C4-2B (cell line): ENCODE measurements around the gene LPXN.

Experiments used
- H3K27ac ChIP-seq: fragments of 450-650 bp; 2 replicates; pipeline ENCODE4 v1.5.1; 2017
- CTCF ChIP-seq: fragments of 450-650 bp; conservative IDR thresholded peaks from 2 replicates; pipeline ENCODE4 v1.5.1; 2017; ENCODE audit warnings: mild to moderate bottlenecking
- ZFX ChIP-seq: fragments of 450-650 bp; IDR thresholded peaks from 2 replicates; pipeline ENCODE4 v1.6.1; 2017

Gene LPXN

DNA sequence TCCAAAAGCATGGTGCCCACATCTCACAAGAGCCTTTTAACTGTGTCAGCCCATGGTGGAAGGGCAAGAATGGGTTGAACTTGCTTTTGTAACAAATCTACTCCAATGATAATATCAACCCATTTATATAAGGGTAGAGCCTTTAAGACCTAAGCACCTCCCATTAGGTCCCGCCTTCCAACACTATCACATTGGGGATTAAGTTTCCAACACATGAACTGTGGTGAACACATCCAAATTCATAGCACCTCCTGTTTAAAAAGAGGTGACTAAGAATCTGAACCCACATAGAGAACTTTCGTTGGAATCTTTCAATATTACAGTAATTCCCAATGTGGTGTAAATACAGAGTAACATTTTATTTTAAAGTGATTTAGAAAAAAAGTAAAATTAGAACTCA, 37.6 kb upstream of the LPXN start:
- TF ChIP-seq ZFX = no peak
- TF ChIP-seq CTCF = no peak
- no peak overlapping the region for H3K27ac ChIP-seq

DNA sequence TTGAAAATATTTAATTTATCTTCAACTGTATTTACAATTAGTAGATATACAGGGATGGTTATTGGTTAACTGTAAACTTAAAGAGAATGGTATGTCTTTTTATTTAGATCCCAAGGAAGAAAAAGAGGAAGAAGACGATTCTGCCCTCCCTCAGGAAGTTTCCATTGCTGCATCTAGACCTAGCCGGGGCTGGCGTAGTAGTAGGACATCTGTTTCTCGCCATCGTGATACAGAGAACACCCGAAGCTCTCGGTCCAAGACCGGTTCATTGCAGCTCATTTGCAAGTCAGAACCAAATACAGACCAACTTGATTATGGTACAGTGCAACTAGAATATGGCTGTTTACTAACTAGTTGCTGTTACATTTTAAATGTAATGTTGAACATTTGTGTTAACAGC, 34.1 kb upstream of the LPXN start:
- H3K27ac ChIP-seq = no peak overlapping the region

GRCh38 chr11:58608331-58608730, 32.7 kb upstream of the LPXN start:
- TF ChIP-seq CTCF (no peak), ZFX (no peak)
- no peak overlapping the region for H3K27ac ChIP-seq

More for the DNA sequence above, 34.1 kb upstream of the LPXN start:
- no peak for TF ChIP-seq CTCF
- no peak for TF ChIP-seq ZFX

DNA sequence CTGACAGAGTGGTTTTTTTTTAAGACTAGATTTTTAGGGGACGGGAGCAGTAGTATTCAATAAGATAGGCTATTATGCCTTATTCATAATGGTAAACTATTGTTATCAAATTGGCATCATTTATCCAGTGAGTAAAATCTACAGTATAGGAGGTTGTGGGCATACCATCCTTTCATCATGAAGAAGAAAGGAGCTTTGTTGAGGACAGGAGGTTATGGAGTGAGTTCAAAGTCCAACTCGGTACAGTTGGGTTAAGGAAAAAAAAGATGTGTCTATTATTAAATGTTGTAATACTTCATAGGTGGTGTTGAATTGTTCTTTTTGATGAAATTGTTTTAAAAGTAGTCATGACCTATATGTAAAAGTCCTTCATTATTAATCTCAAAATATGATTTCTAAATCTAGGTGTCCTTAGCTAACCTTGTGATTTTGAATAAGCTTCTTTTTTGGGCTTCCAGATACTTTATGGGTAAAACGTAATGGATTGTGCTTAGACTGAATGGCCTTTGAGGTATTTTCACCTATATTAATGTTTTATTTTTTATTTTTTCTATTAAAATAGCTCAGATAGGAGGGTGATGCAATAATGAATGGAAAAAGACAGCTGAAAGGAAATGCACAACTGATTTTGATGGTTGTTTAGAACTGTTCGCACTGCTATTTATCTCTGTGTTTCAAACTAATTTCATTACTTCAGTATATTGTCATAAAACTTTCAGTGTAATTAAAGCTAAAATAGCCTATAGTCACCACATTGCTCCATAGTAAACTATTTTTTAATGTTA, 31.5 kb upstream of the LPXN start:
- no peak for TF ChIP-seq CTCF
- no peak for TF ChIP-seq ZFX
- H3K27ac ChIP-seq = no peak overlapping the region

DNA sequence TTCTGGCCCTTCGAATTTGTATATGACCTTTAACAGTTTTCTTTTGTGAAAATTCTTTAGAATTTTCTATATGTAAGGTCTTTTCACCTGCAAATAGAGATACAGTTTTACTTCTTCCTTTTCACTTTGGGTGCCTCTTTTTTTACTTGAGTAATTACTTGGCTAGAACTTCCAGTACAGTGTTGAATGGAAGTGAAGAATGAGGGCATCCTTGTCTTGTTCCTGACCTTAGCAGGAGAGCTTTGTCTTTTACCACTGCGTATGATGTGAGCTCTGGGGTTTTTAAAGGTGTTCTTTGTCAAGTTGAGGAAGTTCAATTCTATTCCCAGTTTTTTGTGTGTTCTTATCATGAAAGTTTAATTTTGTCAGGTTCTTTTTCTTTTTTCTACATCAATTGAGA, 24.9 kb upstream of the LPXN start:
- no peak for TF ChIP-seq CTCF
- no peak for TF ChIP-seq ZFX

GRCh38 chr11:58597486-58598144, 22.0 kb upstream of the LPXN start:
- no peak for TF ChIP-seq ZFX
- TF ChIP-seq CTCF = no peak
- H3K27ac ChIP-seq = no peak overlapping the region

More for the DNA sequence above, 24.9 kb upstream of the LPXN start:
- H3K27ac ChIP-seq = no peak overlapping the region

DNA sequence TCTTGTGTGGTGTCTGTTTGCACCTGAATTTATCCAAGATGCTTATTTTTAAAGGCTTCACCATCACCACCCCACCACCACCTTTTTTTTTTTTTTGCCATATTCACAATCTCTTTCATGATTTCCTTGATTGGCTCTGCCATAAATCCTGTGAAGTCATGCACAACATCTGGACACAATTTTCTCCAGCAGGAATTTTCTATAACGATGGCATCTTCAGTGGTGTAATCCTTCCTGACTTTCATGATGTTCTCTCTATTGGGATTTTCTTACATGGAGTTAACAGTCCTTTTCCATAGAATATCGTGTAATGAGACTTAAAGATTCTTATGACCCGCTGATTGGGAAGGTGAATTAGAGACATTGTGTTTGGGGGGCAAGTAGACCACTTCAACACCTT, 21.0 kb upstream of the LPXN start:
- TF ChIP-seq ZFX = no peak
- no peak for TF ChIP-seq CTCF
- H3K27ac ChIP-seq = no peak overlapping the region
